ENCODE results near the gene RXRA. TPM values are rescaled to one million over a fixed set of nuclear protein-coding genes. Genes with fewer than 3 reads are reported as not detected.

Gene RXRA
- total RNA-seq, 1 experiment from 2014 or later, result 29.9 TPM

DNA sequence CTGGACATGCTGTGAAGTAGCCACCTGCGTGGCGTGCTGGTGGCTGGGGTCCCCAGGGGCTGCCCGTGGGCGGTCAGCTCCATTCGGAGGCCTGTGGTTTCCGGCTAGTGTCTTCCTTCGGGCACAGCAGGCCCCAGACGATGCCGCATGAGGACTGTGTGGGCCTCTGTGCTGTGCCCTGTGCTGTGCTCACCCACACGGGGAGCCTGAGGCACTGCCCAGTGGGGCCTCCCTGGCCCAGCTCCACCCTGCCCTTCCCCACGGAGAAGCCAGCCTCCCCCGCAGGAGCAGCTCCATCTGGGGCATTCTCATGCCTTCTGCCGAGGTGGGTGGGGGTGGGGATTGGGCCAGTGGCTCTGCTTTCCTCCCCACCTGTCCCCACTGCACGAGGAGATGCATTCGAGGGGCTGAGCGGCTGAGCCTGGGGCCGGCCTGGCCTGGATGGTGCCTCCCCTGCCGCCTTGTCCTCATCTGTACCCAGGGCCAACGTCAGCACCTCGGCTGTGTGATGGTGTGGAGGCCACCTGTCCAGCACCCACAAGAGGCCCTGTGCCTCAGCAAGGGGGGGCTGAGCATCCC is 24.2 kb downstream of the RXRA start:
- no peak overlapping the region for H2BK20ac ChIP-seq (ENCODE audit: low read depth, low read length, poor library complexity, severe bottlenecking)
- H3K27ac Mint-ChIP-seq, result no peak overlapping the region
- no peak overlapping the region for H2BK120ac ChIP-seq (ENCODE audit: low read depth, low read length, poor library complexity, severe bottlenecking)
- H3K27me3 ChIP-seq (ENCODE audit: insufficient read depth, low read length), result no peaks in the 10 kb centered on the region
- peak overlapping the region; percentile 60; the same call in 1 of the 2 replicates for H3K14ac ChIP-seq (ENCODE audit: insufficient read depth, low read length)
- no peaks in the 10 kb centered on the region for H4K20me1 ChIP-seq (ENCODE audit: control insufficient read depth, insufficient read depth, insufficient read length)
- no peak overlapping the region for H2BK12ac ChIP-seq (ENCODE audit: insufficient read length, low read depth, low read length)
- no peaks in the 10 kb centered on the region for H3K27me3 Mint-ChIP-seq (ENCODE audit: low read depth)
- H4K91ac ChIP-seq (ENCODE audit: insufficient read length, low read depth, low read length), result no peak overlapping the region
- H3K23ac ChIP-seq (ENCODE audit: insufficient read length, low read depth, low read length), result no peak overlapping the region
- WGBS (ENCODE audit: extremely low coverage, insufficient read length, low lambda C conversion rate), result no CpG with 5 or more reads among the region's 20 CpGs
- no peak overlapping the region for H3K18ac ChIP-seq (ENCODE audit: insufficient read length, low read depth, low read length)
- no peak overlapping the region for H4K8ac ChIP-seq (replicated peaks; ENCODE audit: insufficient read length, low read depth, low read length)
- no peak for DNase-seq
- H3K9me3 Mint-ChIP-seq, result no peaks in the 10 kb centered on the region
- peaks cover 15 to 36% of the 10 kb centered on the region in 2 experiments for H3K4me1 Mint-ChIP-seq
- H3K56ac ChIP-seq (ENCODE audit: insufficient read length, low read depth, low read length), result no peak overlapping the region
- H2AK5ac ChIP-seq (ENCODE audit: insufficient read length, low read length), result no peak overlapping the region
- H3K4ac ChIP-seq (ENCODE audit: low read depth, low read length), result no peak overlapping the region
- H3K4me2 ChIP-seq (ENCODE audit: insufficient read depth, insufficient read length, low read length), result no peak overlapping the region
- H3K23me2 ChIP-seq (ENCODE audit: insufficient read length, low read depth, low read length, poor library complexity, severe bottlenecking), result no peaks in the 10 kb centered on the region
- no peaks in the 10 kb centered on the region for H3K4me1 ChIP-seq (ENCODE audit: insufficient read depth, low read length)
- H3K79me2 ChIP-seq (ENCODE audit: insufficient read depth, low read length), result peaks cover 2% of the 10 kb centered on the region; the same call in 1 of the 2 replicates
- no peak overlapping the region for H3T11ph ChIP-seq (ENCODE audit: low read length)
- TF ChIP-seq, protein P1, sequence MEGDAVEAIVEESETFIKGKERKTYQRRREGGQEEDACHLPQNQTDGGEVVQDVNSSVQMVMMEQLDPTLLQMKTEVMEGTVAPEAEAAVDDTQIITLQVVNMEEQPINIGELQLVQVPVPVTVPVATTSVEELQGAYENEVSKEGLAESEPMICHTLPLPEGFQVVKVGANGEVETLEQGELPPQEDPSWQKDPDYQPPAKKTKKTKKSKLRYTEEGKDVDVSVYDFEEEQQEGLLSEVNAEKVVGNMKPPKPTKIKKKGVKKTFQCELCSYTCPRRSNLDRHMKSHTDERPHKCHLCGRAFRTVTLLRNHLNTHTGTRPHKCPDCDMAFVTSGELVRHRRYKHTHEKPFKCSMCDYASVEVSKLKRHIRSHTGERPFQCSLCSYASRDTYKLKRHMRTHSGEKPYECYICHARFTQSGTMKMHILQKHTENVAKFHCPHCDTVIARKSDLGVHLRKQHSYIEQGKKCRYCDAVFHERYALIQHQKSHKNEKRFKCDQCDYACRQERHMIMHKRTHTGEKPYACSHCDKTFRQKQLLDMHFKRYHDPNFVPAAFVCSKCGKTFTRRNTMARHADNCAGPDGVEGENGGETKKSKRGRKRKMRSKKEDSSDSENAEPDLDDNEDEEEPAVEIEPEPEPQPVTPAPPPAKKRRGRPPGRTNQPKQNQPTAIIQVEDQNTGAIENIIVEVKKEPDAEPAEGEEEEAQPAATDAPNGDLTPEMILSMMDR (conservative IDR thresholded peaks at IDR 0.05), result no peak
- no peaks in the 10 kb centered on the region for H3K79me1 ChIP-seq (ENCODE audit: insufficient read depth, low read depth, low read length, poor library complexity, severe bottlenecking)
- H3K36me3 Mint-ChIP-seq (ENCODE audit: insufficient read depth in 1 of 3, low read depth in 3 of 3), result no peaks in the 10 kb centered on the region
- H3K27ac ChIP-seq (ENCODE audit: insufficient read length, low read depth, low read length), result no peak overlapping the region
- H2BK5ac ChIP-seq (ENCODE audit: insufficient read length, low read length), result no peak overlapping the region
- no peak overlapping the region for H2BK15ac ChIP-seq (ENCODE audit: low read depth, low read length)
- H3K9me3 ChIP-seq (ENCODE audit: control insufficient read depth, low read depth, low read length), result no peaks in the 10 kb centered on the region
- no peak overlapping the region for H2AFZ ChIP-seq (ENCODE audit: low read length)
- no peak overlapping the region for H4K5ac ChIP-seq (ENCODE audit: insufficient read length, low read depth, low read length)
- H3K9ac ChIP-seq (ENCODE audit: extremely low read depth, insufficient read length, low read length), result no peak overlapping the region
- H3K4me3 Mint-ChIP-seq, result no peak overlapping the region
